KMS-11 (cell line): ENCODE measurements around the gene ILF3.

Experiments
- H2AFZ ChIP-seq: fragments of 200-600 bp; sonication (generic); 2 replicates; pipeline ENCODE4 v1.6.1; 2016; ENCODE audit warnings: antibody characterized with exemption, mixed run types, low read depth
- H3K27ac ChIP-seq: fragments of 200-600 bp; sonication (generic); 2 replicates; pipeline ENCODE4 v1.6.1; 2016; ENCODE audit warnings: mild to moderate bottlenecking, mixed run types
- H3K27me3 ChIP-seq: fragments of 200-600 bp; sonication (generic); 2 replicates; pipeline ENCODE4 v1.6.1; 2017; ENCODE audit warnings: mild to moderate bottlenecking, low read depth, mixed run types, moderate library complexity; ENCODE audit not compliant: insufficient read depth
- H3K36me3 ChIP-seq: fragments of 200-600 bp; sonication (generic); 2 replicates; pipeline ENCODE4 v1.6.1; 2017; ENCODE audit warnings: mild to moderate bottlenecking, mixed run types; ENCODE audit not compliant: insufficient read depth
- H3K4me1 ChIP-seq: fragments of 200-600 bp; sonication (generic); 2 replicates; pipeline ENCODE4 v1.6.1; 2016; ENCODE audit warnings: mild to moderate bottlenecking, low read depth, mixed run types; ENCODE audit not compliant: poor library complexity, severe bottlenecking
- H3K4me2 ChIP-seq: fragments of 200-600 bp; sonication (generic); 2 replicates; pipeline ENCODE4 v1.7.0; 2016; ENCODE audit warnings: mild to moderate bottlenecking, mixed run types
- H3K4me3 ChIP-seq: fragments of 200-600 bp; sonication (generic); IDR thresholded peaks from 2 replicates; pipeline ENCODE4 v1.6.1; 2017; ENCODE audit warnings: low read depth, low read length, mixed read lengths; ENCODE audit not compliant: insufficient read depth
- H3K79me2 ChIP-seq: fragments of 200-600 bp; sonication (generic); 2 replicates; pipeline ENCODE4 v1.6.1; 2016; ENCODE audit warnings: low read depth, mixed run types; ENCODE audit not compliant: insufficient read depth
- H3K9ac ChIP-seq: fragments of 200-600 bp; sonication (generic); 2 replicates; pipeline ENCODE4 v1.6.1; 2016; ENCODE audit warnings: mild to moderate bottlenecking, mixed run types
- H4K20me1 ChIP-seq: fragments of 200-600 bp; sonication (generic); 2 replicates; pipeline ENCODE4 v1.6.1; 2016; ENCODE audit warnings: mild to moderate bottlenecking, mixed run types; ENCODE audit not compliant: insufficient read depth
- TF ChIP-seq, protein P1 (sequence below): fragments of 200-600 bp; sonication (generic); conservative IDR thresholded peaks from 2 replicates; pipeline ENCODE4 v1.6.1; 2017; ENCODE audit warnings: low read depth, mild to moderate bottlenecking, antibody characterized with exemption, low read length, moderate library complexity, mixed read lengths

The ILF3 gene

GRCh38 chr19:10631874-10632273, 22.3 kb upstream of the ILF3 start:
- Histone ChIP-seq H4K20me1 (no peaks in the 10 kb centered on the region), H3K79me2 (no peaks in the 10 kb centered on the region), H3K4me3 (no peak overlapping the region), H3K9ac (no peak overlapping the region), H2AFZ (no peak overlapping the region), H3K4me1 (no peaks in the 10 kb centered on the region), H3K27ac (no peak overlapping the region), H3K36me3 (no peaks in the 10 kb centered on the region), H3K4me2 (no peak overlapping the region), H3K27me3 (no peaks in the 10 kb centered on the region)
- TF ChIP-seq, protein P1, sequence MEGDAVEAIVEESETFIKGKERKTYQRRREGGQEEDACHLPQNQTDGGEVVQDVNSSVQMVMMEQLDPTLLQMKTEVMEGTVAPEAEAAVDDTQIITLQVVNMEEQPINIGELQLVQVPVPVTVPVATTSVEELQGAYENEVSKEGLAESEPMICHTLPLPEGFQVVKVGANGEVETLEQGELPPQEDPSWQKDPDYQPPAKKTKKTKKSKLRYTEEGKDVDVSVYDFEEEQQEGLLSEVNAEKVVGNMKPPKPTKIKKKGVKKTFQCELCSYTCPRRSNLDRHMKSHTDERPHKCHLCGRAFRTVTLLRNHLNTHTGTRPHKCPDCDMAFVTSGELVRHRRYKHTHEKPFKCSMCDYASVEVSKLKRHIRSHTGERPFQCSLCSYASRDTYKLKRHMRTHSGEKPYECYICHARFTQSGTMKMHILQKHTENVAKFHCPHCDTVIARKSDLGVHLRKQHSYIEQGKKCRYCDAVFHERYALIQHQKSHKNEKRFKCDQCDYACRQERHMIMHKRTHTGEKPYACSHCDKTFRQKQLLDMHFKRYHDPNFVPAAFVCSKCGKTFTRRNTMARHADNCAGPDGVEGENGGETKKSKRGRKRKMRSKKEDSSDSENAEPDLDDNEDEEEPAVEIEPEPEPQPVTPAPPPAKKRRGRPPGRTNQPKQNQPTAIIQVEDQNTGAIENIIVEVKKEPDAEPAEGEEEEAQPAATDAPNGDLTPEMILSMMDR = no peak

GRCh38 chr19:10634430-10634829, 19.7 kb upstream of the ILF3 start:
- Histone ChIP-seq H3K4me2 (no peak overlapping the region), H3K36me3 (no peaks in the 10 kb centered on the region), H3K79me2 (no peaks in the 10 kb centered on the region), H3K4me3 (no peak overlapping the region), H3K9ac (no peak overlapping the region), H3K27me3 (no peaks in the 10 kb centered on the region), H4K20me1 (no peaks in the 10 kb centered on the region), H3K4me1 (no peaks in the 10 kb centered on the region), H2AFZ (no peak overlapping the region), H3K27ac (no peak overlapping the region)
- TF ChIP-seq, protein P1 = no peak

DNA sequence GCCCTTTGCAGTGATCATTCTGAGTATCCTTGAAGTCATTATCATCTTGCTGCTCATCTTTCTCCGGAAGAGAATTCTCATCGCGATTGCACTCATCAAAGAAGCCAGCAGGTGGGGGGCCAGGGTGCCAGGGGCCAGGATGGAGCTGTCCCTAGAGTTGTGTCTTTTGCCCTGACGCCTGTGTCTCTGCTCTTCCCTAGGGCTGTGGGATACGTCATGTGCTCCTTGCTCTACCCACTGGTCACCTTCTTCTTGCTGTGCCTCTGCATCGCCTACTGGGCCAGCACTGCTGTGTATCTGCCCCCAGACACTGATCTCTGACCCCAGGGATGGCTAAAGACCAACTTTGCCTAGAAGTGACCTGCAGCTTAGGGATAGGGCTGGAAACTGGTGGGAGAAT, 19.2 kb upstream of the ILF3 start:
- H3K36me3 ChIP-seq = no peaks in the 10 kb centered on the region
- H3K4me3 ChIP-seq = no peak overlapping the region
- no peak overlapping the region for H3K27ac ChIP-seq
- H4K20me1 ChIP-seq = no peaks in the 10 kb centered on the region
- H3K9ac ChIP-seq = no peak overlapping the region
- H2AFZ ChIP-seq = no peak overlapping the region
- TF ChIP-seq, protein P1 = no peak
- no peak overlapping the region for H3K4me2 ChIP-seq
- no peaks in the 10 kb centered on the region for H3K4me1 ChIP-seq
- no peaks in the 10 kb centered on the region for H3K79me2 ChIP-seq
- H3K27me3 ChIP-seq = no peaks in the 10 kb centered on the region

DNA sequence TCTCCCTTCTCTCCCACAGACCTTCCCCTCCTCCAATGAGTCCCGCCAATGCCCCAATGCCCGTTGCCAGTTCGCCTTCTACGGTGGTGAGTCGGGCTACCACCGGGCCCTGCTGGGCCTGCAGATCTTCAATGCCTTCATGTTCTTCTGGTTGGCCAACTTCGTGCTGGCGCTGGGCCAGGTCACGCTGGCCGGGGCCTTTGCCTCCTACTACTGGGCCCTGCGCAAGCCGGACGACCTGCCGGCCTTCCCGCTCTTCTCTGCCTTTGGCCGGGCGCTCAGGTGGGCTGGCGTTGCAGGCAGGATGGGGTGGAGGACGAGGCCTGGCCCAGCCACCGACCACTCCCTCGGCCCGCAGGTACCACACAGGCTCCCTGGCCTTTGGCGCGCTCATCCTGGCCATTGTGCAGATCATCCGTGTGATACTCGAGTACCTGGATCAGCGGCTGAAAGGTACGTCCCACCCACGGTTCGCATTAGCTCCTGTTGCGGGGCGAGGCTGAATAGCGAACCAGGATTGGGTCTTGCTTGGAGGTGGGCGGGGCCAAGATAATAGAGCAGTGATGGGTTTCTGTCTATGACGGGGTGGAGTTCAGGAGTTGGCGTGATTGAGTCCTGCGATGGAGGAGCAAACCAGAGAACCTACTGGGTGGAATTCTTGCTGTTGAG, 17.7 kb upstream of the ILF3 start:
- no peak overlapping the region for H3K4me3 ChIP-seq
- no peak overlapping the region for H2AFZ ChIP-seq
- no peak overlapping the region for H3K4me2 ChIP-seq
- H3K79me2 ChIP-seq = no peaks in the 10 kb centered on the region
- H3K9ac ChIP-seq = no peak overlapping the region
- no peak overlapping the region for H3K27ac ChIP-seq
- no peaks in the 10 kb centered on the region for H4K20me1 ChIP-seq
- TF ChIP-seq, protein P1 = no peak
- H3K36me3 ChIP-seq = no peaks in the 10 kb centered on the region
- no peaks in the 10 kb centered on the region for H3K4me1 ChIP-seq
- H3K27me3 ChIP-seq = no peaks in the 10 kb centered on the region
